SK-N-DZ (cell line): ENCODE results near the gene CACNA1D.

Source experiments
- DNase-seq: peaks from one replicate; pipeline ENCODE4 v3.0.0-alpha.2; 2015; ENCODE audit warnings: low spot score

Gene CACNA1D

DNA sequence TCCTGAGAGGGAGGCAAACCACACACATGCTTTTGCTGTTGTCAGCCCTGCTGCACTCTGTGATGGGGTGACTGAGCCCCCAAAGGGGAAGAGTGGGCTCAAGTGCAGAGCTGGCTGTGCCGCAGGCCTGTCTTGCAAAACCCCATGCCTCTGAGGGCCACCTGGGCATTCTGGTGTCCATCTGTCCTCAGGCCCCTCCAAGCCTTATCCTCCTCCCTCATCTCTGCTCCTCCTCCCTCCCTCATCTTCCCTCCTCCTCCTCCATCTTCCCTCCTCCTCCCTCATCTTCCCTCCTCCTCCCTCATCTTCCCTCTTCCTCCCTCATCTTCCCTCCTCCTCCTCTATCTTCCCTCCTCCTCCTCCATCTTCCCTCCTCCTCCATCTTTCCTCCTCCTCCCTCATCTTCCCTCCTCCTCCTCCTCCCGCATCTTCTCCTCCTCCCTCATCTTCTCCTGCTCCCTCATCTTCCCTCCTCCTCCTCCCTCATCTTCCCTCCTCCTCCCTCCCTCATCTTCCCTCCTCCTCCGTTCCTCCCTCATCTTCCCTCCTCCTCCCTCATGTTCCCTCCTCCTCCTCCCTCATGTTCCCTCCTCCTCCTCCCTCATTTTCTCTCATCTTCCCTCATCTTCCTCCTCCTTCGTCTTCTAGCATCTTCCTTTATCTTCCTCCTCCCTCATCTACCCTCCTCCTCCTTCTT, 311.2 kb downstream of the CACNA1D start:
- no peak for DNase-seq

- no peak for DNase-seq
Observed at GRCh38 chr3:53806182-53807116, 312.0 kb downstream of the CACNA1D start.

- no peak for DNase-seq
Observed at GRCh38 chr3:53807117-53807810, 312.9 kb downstream of the CACNA1D start.

DNA sequence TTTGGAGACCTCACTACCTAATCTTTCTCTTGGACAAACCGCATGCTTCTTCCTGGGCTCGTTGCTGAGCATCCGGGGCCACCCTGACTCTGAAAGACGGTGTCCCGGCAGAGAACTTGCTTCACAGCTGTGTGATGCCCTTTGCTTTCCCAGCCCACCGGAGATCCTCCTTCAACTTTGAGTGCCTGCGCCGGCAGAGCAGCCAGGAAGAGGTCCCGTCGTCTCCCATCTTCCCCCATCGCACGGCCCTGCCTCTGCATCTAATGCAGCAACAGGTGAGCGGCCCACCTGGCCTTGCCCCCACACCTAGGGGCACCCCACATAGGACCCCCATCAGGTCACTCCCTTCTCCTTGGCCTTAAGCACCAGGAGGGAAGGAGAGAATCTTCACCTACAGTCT, 314.1 kb downstream of the CACNA1D start:
- no peak for DNase-seq

DNA sequence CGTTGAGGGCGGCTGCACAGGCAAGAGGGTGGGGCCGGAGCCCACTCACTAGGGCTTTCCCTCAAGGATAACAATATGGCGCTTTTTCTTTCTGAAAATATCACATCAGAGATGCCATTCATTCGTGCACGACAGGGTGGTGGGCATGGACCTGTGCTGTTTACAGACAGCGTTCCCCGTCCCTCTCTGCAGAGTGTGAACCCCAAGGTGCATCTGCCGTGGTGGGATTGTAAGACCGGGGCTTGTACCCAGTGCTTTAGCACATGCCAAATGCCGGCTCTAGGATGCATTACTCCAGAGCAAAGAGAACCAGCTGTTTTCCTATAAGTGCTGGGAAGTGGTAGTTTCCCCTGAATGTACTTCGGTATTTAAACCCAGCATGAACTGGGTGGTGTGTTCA, 314.9 kb downstream of the CACNA1D start:
- DNase-seq = no peak

GRCh38 chr3:53809764-53810400, 315.5 kb downstream of the CACNA1D start:
- DNase-seq = no peak

DNA sequence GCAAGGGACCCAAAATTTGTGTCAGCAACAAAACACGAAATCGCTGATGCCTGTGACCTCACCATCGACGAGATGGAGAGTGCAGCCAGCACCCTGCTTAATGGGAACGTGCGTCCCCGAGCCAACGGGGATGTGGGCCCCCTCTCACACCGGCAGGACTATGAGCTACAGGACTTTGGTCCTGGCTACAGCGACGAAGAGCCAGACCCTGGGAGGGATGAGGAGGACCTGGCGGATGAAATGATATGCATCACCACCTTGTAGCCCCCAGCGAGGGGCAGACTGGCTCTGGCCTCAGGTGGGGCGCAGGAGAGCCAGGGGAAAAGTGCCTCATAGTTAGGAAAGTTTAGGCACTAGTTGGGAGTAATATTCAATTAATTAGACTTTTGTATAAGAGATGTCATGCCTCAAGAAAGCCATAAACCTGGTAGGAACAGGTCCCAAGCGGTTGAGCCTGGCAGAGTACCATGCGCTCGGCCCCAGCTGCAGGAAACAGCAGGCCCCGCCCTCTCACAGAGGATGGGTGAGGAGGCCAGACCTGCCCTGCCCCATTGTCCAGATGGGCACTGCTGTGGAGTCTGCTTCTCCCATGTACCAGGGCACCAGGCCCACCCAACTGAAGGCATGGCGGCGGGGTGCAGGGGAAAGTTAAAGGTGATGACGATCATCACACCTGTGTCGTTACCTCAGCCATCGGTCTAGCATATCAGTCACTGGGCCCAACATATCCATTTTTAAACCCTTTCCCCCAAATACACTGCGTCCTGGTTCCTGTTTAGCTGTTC, 316.9 kb downstream of the CACNA1D start:
- DNase-seq = no peak

GRCh38 chr3:53812434-53812833, 318.0 kb downstream of the CACNA1D start:
- no peak for DNase-seq

GRCh38 chr3:53813229-53813628, 318.8 kb downstream of the CACNA1D start:
- DNase-seq = no peak

- DNase-seq = no peak
Observed at GRCh38 chr3:53813876-53814275, 319.5 kb downstream of the CACNA1D start.

GRCh38 chr3:53815067-53815466, 320.7 kb downstream of the CACNA1D start:
- DNase-seq = no peak

GRCh38 chr3:53815651-53816050, 321.2 kb downstream of the CACNA1D start:
- DNase-seq = no peak

DNA sequence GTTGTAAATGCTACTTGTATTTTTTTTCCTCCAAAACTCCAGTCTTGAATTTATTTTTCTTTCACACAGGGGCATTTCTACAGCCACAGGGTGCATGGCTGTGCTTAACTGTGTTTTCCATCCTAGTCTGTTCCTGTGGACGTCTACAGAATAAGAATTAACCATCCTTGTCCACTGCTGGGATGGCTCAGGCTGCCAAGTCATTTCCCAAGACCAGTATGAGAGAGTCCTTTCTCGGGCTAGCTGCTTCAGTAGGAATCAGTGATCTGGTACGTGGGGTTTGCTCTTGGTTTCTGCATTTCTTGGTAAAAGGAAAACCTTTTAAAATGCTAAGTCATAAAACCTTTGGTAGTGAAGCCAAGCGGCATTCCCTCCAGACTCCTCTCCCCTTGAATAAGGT, 322.0 kb downstream of the CACNA1D start:
- no peak for DNase-seq

- DNase-seq = no peak
Observed at GRCh38 chr3:53817211-53817610, 322.8 kb downstream of the CACNA1D start.

DNA sequence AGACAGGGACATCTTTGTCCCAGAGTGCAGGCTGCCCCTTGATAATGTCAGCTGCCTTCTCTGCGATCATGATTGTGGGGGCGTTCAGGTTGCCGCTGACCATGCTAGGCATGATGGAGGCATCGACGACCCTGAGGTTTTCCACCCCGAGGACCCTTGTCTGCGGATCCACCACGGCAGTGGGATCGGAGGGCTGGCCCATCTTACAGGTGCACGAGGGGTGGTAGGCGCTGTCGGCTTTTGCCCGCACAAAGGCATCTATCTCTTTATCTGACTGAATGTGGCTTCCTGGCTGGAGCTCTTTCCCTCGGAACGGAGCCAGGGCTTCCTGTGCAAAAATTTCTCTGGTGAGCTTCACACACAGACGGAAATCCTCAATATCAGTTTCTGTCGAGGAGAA, 323.4 kb downstream of the CACNA1D start:
- no peak for DNase-seq

DNA sequence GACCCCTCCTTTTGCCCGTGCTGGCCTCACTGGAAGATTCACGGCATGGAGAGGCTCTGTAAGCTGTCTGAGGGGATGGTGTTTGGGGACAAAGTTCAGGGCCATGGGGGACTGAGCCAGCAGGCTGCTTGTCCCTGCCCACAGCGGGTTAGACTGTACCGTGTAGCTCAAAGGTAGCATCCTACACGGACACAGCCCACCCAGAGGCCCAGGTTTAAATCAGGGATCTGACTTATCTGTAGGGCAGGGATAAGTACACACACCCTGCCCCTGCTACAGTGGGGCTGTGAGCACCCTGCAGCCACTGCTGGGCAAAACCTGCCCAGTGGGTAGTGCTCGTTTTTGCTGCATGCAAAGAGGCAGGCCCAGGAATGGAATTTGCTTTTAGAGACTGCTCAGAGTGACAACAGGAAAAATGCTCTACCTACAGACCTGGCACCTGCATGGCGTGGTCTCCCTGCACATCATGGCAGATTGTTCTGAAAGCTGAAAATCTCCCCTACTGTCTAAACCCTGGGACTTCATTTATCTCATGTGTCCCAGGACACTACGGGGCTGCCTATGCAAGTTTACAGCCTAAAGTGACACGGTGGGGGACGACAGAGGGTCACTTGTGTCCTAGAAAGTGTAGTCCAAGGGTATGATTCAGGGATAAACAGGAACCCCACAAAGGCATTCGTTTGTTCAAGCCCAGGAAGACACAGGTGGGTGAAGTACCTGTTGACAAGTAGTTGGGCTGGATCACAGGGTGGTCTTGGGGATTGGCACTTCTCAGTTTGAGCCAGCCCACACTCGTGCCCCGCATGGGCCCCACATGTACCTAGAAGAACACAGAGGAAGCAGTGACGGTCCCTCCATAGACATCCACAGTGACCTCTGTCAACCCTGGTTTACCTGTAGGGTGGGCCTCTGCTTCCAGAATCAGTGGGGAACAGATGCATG, 324.1 kb downstream of the CACNA1D start:
- DNase-seq = no peak

GRCh38 chr3:53819163-53819868, 324.9 kb downstream of the CACNA1D start:
- DNase-seq = no peak

GRCh38 chr3:53820084-53820483, 325.7 kb downstream of the CACNA1D start:
- DNase-seq = no peak
